BE2C (cell line): ENCODE results near the gene SPATA6L.

Source experiments
- DNase-seq: peaks from one replicate; pipeline ENCODE4 v3.0.0-alpha.2; 2020
- H3K27me3 ChIP-seq: fragments of 250-450 bp; sonication (Bioruptor Pico); 2 replicates; pipeline ENCODE4 v1.5.1; 2020; ENCODE audit warnings: mild to moderate bottlenecking
- H3K36me3 ChIP-seq: fragments of 250-450 bp; sonication (Bioruptor Pico); 2 replicates; pipeline ENCODE4 v1.5.1; 2020; ENCODE audit warnings: mild to moderate bottlenecking
- H3K4me1 ChIP-seq: fragments of 250-450 bp; sonication (Bioruptor Pico); 2 replicates; pipeline ENCODE4 v1.5.1; 2020
- H3K4me3 ChIP-seq: 2 replicates; pipeline ENCODE4 v1.5.1; 2011; ENCODE audit warnings: low read depth, low read length
- H3K9me3 ChIP-seq: fragments of 250-450 bp; sonication (Bioruptor Pico); 2 replicates; pipeline ENCODE4 v1.5.1; 2020
- TF ChIP-seq, protein P1 (sequence below): IDR thresholded peaks from 2 replicates; pipeline ENCODE4 v1.5.1; 2012; ENCODE audit warnings: mild to moderate bottlenecking, low read depth, low read length

SPATA6L gene

DNA sequence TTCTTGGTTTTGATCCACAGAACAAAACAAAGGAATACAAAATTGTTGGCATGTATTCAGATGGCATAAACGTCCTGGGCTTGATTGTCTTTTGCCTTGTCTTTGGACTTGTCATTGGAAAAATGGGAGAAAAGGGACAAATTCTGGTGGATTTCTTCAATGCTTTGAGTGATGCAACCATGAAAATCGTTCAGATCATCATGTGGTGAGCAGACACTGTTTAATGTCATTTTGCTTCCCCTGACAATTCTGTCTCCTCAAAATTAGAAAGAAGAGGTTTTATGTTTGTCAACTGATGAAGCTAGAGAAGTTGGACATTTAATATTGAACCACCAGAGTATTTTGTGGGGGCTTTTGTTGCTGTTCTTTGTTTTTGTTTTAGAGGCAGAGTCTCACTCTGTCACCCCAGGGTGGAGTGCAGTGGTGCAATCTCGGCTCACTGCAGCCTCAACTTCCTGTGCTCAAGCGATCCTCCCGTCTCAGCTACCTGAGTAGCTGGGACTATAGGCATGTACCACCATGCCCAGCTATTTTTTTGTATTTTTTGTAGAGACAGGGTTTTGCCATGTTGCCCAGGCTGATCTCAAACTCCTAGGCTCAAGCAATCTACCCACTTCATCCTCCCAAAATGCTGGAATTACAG lies 94.0 kb downstream of the SPATA6L start:
- Histone ChIP-seq H3K4me1 (no peaks in the 10 kb centered on the region), H3K4me3 (no peak overlapping the region), H3K9me3 (no peaks in the 10 kb centered on the region), H3K27me3 (no peaks in the 10 kb centered on the region), H3K36me3 (no peaks in the 10 kb centered on the region)
- DNase-seq: no peak
- TF ChIP-seq, protein P1, sequence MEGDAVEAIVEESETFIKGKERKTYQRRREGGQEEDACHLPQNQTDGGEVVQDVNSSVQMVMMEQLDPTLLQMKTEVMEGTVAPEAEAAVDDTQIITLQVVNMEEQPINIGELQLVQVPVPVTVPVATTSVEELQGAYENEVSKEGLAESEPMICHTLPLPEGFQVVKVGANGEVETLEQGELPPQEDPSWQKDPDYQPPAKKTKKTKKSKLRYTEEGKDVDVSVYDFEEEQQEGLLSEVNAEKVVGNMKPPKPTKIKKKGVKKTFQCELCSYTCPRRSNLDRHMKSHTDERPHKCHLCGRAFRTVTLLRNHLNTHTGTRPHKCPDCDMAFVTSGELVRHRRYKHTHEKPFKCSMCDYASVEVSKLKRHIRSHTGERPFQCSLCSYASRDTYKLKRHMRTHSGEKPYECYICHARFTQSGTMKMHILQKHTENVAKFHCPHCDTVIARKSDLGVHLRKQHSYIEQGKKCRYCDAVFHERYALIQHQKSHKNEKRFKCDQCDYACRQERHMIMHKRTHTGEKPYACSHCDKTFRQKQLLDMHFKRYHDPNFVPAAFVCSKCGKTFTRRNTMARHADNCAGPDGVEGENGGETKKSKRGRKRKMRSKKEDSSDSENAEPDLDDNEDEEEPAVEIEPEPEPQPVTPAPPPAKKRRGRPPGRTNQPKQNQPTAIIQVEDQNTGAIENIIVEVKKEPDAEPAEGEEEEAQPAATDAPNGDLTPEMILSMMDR: no peak

DNA sequence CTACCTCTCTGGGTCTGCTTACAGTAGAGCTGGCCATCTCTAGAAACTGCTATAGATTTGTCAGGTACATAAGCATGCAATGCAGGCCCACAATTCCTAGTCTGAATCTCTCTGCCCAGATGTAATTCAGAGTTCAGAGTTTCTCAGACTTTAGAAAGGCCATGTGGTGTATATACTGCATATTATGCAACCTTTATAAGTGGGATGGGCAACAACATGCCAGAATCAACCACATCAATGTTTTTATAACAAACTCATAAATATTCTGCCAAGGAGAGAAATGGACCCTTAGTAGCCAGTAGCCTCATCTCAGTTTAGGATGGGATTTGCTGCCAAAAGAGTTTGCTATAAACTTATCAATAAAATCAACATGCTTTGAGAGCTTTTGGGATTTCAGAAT lies 97.2 kb downstream of the SPATA6L start:
- DNase-seq: no peak
- Histone ChIP-seq H3K27me3 (no peaks in the 10 kb centered on the region), H3K36me3 (no peaks in the 10 kb centered on the region), H3K4me1 (no peaks in the 10 kb centered on the region), H3K4me3 (no peak overlapping the region), H3K9me3 (no peaks in the 10 kb centered on the region)
- TF ChIP-seq, protein P1: no peak

DNA sequence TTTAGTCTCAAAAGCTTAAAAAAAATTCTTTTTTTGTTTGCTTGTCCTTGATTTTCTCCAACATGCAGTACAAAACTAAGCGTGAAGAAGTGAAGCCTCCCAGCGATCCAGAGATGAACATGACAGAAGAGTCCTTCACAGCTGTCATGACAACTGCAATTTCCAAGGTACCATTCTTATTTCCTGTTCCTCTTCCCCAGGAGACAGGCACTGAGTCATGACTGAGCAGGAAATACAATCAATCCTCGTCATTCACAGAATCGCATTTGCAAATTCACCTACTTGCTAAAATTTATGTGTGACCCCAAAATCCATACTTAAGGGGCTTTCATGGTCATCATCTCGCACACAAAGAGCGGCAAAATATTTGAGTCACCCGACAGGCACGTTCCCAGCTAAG lies 98.7 kb downstream of the SPATA6L start:
- H3K36me3 ChIP-seq: no peaks in the 10 kb centered on the region
- no peak for DNase-seq
- no peaks in the 10 kb centered on the region for H3K4me1 ChIP-seq
- H3K4me3 ChIP-seq: no peak overlapping the region
- TF ChIP-seq, protein P1: no peak
- no peaks in the 10 kb centered on the region for H3K27me3 ChIP-seq
- no peaks in the 10 kb centered on the region for H3K9me3 ChIP-seq

DNA sequence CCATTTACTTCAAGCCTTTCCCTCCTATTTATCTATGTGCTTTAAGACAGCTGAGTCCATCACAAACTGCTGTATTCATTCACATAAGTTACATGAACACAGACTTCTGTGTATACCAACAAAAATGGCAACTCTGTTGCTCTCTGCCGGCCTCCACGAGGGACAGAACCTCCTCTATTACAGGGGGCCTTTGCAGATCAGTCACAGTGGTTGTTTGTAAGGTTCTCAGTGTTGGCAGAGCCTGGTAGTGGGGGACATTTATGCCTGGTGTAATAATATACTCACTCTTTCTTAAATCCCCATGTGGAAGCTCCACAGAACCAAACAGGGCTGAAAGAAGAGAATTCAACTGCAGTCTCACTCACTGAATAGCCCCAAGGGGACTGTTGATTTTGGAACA lies 99.5 kb downstream of the SPATA6L start:
- no peak for DNase-seq
- no peaks in the 10 kb centered on the region for H3K27me3 ChIP-seq
- TF ChIP-seq, protein P1: no peak
- no peak overlapping the region for H3K4me3 ChIP-seq
- H3K9me3 ChIP-seq: no peaks in the 10 kb centered on the region
- H3K4me1 ChIP-seq: no peaks in the 10 kb centered on the region
- no peaks in the 10 kb centered on the region for H3K36me3 ChIP-seq

DNA sequence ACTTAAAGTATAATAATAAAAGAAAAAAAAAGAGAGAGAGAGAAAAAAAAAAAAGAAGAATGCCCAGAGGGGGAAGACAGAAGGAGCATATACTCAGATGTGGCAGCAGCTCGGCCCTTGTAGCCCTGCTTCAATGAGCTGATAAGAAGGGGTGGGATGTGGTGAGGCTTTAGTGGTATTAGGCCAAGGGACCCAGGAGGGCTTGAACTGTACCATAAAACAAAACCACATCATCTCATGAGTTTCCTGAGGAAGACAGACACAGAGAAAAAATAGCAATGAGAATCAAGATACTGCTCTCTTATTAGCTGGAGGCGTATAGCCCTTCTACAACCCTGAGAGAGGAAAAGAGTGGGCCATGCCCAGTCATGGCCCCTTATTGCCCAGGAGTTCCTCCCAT lies 103.2 kb downstream of the SPATA6L start:
- H3K4me3 ChIP-seq: no peak overlapping the region
- H3K9me3 ChIP-seq: no peaks in the 10 kb centered on the region
- TF ChIP-seq, protein P1: no peak
- H3K4me1 ChIP-seq: no peaks in the 10 kb centered on the region
- H3K27me3 ChIP-seq: no peaks in the 10 kb centered on the region
- H3K36me3 ChIP-seq: no peaks in the 10 kb centered on the region
- no peak for DNase-seq

DNA sequence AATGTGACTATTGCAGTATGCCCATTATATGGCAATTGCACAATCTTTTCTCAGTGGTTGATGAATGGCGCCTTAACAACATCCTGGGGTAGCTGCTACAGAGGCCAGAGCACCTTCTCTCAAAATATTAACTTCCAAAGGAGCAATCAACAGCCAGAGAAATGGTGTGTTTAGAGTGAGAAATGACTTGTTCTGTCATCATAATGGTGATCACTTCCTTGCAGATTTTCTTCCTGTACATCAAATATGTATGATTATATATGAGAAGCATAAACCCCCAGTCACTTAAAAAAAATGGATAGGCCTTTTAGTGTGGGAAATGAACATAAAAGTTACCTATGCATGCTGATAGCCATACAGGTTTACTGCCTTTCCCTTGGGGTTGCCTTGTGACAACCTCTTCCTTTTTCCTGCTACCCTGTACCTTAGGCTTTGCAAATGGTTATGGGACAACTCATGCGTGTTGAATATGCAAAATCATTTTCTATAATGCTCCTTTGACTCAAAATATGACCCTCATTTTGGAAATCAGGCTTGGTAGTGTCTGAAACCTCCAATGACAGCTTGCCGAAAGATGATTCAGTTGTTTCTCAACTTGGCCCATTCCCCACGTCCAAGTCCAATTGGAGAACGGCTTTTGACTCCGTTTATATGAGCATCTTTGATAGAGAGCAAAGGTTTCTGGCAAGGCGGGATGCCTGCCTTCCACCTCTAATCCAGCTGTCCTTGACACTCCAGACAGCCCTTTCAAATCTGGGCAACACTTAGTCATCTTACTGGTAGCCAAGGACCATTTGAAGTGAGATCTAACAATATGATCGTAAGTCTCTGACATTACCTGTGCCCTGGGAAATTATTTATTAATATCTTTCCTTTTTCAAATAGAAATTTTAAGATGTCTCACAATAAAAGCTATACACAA lies 106.8 kb downstream of the SPATA6L start:
- no peak for DNase-seq
- H3K27me3 ChIP-seq: no peaks in the 10 kb centered on the region

More for the DNA sequence above, 106.8 kb downstream of the SPATA6L start:
- H3K9me3 ChIP-seq: no peaks in the 10 kb centered on the region
- no peaks in the 10 kb centered on the region for H3K4me1 ChIP-seq
- H3K4me3 ChIP-seq: no peak overlapping the region
- H3K36me3 ChIP-seq: no peaks in the 10 kb centered on the region
- TF ChIP-seq, protein P1: no peak
